NCI-H146 treated with DMSO at 0.1 percent for 48 hours (cell line): Measurements from ENCODE around the gene TEC.

Experiments
- DNase-seq: peaks from one replicate; lab custom pipeline; 2025; ENCODE audit not compliant: unreplicated experiment; lab: John Stamatoyannopoulos, UW

Gene TEC

DNA sequence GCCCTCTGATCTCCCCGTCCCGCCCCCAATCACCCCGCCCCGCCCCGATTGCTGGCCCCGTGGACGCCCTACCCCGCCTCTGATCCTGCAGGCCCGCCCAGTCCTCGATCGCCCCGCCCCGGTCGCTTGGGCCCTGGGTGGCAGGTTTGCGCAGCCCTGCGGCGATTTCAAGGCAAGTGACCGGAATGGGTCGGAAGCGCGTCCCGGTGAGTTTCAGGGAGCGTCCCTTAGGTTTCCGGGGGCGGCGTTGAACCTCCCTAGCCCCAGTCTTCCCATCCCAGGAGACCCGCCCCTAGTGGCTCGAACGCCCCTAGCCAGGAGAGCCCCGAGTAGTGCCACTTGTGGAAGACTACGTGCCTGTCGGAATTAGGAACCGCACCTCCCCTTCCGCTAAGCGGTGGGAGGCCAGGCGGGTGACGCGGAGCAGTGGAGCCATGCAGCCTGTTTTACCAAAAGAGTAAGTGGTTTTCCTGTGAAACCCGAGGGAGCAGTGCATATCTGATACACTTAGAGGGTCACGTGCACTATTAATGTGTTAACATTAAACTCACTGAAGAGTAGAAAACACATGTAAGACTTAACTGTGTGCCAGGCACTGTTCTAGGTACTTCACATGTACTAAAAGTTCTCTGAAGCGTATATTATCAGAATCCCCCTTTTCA, 354 bp upstream of the TEC start:
- peak; percentile 67 for DNase-seq

DNA sequence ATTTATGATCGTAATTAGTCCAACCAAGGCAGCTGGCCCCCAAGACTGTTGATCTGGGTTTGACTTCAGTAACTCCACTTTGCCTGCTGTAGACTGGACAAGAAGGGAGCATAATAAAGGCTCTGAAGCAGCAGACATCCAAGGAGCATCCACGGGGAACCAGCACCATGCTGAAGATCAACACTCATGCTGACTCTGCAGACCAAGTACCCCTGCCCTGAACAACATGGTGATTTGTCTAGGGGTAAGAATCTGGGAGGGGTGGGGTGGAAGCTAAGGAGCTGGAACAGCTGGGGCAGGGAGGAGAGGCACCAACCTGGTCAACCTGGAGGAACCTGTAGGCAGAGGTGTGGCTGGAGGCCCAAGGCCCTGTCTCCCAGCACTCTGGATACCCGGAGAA, 2.1 kb downstream of the TEC start:
- no peak for DNase-seq

DNA sequence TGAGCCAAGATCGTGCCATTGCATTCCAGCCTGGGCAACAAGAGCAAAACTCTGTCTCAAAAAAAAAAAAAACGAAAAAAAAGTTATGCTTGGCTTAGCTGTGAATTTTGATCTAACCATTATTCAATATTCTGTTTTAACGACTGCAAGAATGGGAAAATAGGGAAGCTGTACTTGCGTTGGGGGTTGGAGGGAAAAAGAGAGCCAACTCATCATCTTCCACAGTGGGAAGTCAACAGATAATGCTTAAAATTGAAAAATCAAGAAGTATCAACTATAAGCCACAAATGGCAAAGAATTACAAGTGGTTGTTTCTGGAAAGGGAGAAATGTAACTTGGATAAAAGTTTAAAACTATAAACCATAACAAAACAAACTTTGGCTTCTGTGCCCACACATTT, 2.9 kb downstream of the TEC start:
- no peak for DNase-seq

DNA sequence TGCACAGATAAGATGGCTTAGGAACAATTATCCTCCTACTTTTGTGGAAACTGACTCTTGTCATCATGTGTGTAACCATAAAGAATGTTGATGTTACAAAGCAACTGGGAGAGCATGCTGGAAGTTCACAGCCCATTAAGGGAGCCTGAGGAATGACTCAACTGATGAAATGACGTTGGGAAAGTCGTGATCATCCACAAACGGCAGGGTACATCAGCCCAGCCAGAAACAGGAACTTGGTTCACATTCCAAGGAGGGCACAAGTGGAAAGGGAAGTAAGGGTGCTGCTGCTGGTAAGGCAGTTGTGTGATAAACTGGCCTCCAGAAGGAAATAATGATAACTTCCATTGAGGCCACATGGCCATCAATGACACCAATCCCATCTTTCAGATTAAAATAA, 6.7 kb downstream of the TEC start:
- no peak for DNase-seq

DNA sequence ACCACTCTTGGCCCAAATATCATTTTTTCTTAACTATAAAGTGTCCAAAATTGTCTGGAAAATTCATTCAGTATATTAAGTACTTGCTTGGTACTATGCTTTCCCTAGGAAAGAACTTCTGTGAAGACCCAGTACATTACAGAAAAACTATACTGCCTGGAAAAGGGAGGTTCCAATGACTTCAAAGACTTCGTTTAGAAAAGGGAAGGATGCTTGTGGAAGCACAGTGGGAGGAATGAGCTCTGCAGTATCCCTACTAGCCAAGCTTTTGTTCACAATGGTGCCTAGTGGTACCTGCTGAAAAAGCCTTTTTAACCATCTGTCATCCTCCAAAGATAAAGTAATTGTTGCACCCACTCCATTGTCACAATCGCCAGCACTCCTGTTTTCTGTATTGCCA, 7.2 kb downstream of the TEC start:
- no peak for DNase-seq

DNA sequence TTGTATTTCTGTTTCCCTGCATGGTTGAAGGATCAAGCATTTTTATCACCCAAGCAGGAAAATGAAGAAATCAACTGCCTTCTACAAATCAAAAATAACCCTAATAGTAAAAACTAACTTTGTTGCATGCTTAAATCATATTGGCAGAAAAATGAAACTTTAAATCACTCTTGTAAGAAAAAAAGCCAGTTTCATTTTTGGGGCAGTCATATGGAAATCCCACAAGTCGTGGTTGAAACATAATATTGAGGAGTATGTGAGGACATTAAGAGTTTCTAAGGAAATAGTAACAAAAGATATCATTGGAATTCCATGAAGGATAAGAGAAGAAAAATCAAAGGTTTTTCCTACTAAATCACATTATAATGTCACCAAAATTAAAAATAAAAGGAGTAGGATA, 8.4 kb downstream of the TEC start:
- no peak for DNase-seq

DNA sequence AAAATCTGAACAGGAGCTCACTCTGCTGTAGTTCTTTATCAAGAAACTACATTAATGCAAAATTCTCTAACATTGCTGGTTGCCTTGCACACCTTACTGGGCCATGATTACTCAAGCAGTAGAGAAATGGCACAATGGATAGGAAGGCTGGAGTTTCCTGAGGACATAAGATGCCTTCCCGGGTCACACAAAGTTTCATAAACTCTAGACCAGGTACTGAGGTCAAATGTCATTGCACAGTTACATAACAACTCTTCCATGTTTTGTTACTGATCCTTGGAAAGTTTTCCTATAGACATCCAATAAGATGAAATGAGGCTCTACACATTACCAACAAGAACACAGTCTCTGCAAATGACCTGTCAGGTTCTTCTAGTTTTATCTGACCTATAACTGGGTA, 9.9 kb downstream of the TEC start:
- DNase-seq: no peak

DNA sequence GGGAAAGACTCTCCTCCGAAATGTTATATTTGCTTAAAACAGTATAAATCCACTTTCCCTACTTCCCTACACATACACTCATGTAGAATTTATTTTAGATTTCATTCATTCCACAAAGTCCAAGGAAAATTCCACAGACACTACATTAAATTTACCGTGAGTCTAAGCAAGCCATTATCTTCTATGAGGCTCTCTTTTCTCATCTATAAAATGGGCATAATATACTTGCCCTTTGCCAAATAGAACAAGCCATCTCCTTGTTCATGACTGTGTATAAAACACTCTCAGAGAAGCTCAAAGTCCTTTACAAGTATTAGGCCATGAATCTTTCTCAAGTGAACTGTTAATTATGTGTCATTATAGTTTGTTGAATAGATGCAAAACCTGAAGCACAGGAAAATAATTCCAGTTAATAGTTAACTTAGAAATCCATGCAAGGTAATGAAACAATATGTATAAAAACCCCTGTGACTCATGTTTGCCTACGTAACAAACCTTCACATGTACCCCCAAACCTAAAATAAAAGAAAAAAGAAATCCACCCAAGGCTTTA, 10.7 kb downstream of the TEC start:
- no peak for DNase-seq

DNA sequence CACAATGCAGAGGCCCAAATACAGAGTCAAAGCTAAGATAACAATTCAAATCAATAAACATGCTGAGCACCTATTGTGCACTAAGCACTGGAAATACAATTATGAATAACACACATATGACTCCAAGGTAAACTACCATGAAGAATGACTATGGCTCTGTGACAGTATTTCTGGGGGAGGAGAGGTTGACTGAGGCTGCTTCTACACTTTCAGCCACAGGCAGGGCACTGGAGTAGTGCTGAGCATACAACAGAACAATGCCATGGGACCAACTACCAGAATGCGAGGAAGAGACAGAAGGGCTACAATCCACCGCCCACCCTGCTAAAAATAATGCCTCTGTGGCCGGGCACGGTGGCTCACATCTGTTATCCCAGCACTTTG, 13.7 kb downstream of the TEC start:
- peak; percentile 45 for DNase-seq

DNA sequence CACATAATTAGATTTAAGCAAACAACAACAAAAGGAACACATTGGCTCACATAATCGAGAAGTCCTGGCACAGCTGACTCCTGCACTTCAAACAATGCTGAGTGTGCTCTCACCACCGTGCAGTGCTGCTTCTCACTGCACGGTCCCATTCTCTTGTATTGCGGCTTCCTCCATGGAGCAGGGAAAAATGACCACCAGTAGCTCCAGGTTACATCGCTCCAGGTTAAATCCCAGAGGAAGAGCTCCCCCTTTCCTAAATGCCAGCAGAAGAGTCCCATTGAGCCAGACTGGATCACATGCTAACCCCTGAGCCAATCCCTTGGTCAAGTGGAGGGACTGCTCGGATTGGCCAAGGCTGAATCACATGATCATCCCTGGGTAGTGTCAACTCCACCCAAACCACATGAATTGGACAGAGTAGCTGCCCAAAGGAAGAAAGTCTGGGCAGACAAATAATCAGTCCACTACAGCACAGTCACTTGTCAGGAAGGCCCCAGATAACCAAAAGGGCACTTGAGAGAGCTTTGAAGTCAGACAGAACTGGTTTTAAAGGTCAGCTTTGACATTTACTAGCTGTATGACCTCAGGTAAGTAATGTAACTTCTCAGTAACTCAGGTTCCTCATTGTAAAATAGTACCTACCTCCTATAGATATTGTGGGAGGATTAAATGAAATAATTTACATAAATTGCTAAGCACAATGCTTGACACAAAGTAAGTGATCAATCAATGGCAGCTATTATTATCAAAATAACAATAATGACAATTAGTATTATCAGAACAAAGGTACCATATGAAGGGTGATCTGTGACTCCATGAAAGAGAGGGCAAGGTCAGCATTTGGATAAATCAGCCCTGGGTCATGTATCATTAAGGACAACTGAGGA, 14.3 kb downstream of the TEC start:
- no peak for DNase-seq

DNA sequence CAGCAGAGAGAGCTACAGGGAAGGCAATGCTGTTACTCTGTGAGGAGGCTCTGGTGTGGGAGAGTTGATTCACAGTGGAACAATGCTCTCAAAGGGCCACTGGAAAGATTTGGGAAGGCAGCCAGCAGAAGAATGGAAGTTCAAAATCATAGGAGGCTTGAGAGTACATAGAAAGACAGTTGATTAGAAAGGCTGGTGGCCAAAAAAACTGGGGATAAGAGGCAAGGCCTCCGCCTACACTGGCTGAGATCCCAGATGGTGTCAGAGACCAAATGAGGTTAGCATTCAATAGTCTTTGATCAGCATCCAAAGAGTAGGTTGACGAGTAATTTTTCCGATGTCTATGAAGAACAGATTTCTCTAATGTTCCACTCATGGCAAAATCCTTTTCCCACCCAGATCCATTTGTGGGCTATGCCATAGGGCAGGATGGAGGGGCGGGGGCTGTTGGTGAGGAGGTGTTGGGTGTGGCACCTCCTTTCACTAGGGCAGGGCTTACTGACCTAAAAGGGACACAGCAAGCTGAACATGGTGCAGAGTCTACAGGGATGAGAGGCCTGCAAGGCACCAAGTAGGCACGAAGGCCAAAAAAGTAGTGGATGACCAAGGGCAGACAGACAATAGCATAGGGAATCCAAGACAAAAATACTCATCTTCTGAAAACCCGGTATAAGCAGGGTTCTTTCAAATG, 15.1 kb downstream of the TEC start:
- no peak for DNase-seq

DNA sequence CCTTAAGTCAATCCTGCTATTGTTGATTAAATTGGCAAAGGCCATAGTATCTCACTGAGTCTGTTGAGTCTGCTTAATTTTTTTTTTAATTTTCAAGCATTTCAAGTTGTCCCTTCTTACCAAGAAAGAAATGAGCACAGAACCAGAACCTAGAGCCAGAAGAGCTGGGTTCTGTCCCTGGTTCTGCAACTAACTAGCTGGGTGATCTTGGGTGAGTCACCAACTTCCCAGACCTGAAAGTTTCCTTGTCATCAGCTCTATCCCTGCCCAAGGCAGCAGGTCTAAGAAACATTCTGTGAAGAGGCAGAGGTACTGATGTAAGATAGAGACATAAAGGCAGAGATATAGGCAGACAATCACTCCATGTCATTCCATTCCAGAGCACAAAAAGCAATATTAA, 17.3 kb downstream of the TEC start:
- DNase-seq: no peak

DNA sequence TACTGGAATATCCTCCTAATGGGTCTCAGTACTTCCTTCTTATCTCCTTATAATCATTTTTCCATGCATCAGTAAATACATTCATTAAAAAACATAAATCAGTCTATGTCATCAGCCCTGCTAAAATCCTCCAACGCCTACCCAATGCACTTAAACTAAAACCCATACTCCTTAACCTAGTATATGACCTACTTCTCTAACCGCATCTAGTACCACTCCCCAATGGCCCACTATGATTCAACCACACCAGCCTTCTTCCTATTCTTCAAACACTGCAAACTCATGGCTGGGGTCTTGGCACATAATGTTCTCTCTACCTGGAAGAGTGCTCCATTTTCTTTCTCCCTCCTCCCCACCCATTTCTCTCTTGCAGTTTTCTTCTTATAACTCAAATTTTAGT, 18.7 kb downstream of the TEC start:
- DNase-seq: no peak

DNA sequence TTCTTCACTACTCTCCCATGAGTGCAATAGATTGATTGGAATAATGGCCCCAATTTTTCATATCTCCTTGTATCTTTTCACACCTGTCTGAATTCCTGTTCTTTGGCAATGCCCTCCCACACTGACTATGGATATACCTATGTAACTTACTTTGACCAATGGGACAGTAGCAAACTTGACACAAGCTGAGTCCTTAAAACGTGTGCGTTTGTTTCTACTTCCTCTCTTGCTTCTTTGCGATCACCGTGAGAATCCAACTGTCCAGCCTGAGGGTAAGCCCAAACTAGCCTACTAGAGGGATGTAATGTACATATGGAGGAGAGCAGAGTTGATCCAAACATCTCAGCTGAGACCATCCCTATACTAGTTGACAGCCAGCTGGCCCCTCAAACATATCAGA, 19.3 kb downstream of the TEC start:
- no peak for DNase-seq

DNA sequence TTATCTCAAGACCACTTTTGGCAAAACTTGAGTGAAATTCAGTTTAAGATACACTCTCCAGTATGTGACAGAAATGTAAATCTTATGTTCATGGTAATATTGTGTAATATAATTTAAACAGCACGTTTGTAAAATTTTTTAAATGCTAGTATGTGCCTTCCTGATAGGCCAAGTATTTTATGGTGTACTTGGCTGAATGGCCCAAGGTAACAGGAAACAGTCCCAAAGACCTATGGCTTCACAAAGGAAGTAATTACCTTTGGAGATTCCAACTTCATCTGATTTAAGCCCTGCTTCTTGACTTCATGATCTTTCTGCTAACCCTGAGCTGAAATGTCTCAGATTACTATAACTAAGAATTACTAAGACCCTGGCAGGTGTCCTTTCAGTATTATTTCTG, 20.3 kb downstream of the TEC start:
- DNase-seq: no peak

DNA sequence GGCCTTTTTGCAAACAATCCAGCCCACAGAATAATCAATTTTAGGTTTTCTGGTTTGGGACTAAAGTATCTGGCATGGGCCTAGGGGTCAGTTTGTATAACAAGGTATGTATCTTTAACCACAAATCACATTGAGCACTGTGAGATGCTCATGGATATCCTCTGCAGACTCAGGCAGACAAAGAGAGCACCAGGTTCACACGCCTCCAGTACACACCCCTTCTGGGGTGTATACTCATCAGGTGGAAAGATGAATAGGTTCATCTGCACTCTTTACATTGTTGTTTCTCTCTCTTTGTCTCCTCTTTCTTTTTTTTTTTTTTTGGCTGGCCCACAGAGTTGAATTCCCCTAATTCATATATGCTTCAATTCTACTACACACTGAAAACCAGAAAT, 21.1 kb downstream of the TEC start:
- DNase-seq: no peak

DNA sequence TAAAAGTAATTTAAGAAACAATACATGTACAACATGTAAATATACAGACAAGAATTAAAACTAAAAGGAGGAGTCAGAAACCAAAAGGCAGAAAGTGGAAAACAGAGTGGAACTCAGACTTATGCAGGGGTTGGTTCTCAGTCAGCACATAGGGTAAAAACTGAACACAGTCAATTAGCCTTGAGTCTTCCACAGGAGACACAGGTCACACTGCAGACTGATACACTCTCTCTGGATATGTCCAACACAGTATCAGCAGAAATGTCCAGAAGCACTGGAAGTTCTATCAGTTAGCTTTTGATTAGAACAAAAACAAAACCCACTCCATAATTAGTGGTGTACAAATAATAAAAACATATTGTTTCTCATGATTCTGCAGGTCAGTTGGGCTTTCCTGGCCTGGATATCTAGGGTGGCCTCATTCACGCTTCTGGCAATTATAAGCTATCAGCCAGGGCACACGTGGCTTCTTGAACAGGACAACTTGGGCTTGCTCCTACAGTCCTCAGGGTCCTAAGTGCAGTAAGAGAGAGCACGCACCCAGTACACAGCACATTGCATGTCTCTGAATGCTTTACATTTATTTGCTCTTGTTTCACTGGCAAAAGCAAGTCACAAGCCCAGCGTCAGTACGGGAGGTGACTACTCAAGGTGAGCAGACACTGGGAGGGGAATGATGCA, 21.6 kb downstream of the TEC start:
- DNase-seq: no peak

DNA sequence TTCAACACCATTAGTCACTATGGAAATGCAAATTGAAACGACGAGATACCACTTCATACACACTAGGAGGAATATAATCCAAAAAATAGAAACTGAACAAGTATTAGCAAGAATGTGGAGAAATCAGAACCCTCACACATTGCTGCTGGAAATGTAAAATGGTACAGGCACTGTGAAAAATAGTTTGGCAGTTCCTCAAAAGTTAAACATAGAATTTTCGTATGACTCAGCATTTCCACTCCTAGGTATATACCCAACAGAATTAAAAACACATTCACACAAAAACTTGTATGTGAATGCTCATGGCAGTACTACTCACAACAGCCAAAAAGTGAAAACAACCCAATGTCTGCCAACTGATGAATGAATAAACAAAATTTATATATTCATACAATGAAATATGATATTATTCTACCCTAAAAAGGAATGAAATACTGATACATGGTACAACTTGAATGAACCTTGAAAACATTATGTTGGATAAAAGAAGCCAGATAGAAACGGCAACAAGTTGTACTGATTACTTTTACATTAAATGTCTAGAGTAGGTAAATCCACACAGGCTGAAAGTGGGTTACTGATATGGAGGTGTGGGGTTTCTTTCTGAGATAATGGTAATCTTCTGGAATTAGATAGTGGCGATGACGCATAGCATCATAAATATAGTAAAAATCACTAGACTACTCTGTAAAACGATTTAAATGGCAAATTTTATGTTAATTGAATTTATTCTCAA, 22.3 kb downstream of the TEC start:
- DNase-seq: no peak

DNA sequence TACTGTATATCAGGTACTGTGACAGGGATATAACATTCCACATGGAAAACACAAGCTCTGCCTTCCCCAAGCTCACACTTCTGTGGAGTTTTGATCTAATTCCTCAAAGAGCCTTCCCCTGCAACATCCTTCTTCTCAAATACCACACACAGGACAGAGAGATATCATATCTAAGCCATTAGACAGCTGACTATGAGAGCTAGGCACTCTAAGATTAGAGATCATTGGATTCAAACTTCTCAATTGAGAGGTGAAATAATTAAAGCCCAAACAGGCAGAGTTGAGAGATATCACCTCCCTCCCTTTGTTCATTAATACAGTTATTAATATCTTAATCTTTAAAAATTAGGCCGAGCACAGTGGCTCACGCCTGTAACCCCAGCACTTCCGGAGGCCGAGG, 25.0 kb downstream of the TEC start:
- no peak for DNase-seq

DNA sequence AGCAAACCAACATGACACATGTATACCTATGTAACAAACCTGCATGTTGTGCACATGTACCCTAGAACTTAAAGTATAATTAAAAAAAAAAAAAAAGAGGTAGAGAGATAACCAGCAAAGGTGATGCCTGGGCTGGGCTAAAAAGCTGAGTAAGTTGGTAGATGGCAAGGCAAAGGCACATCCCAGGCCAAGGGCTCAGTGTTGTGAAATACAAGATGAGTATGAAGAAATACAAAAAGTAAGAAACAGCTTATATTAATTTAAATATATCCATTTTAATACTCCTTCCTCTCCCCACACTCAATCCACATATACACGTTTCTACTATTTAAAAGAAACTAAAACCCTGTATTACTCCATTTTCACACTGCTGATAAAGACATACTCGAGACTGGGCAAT, 25.8 kb downstream of the TEC start:
- DNase-seq: no peak

DNA sequence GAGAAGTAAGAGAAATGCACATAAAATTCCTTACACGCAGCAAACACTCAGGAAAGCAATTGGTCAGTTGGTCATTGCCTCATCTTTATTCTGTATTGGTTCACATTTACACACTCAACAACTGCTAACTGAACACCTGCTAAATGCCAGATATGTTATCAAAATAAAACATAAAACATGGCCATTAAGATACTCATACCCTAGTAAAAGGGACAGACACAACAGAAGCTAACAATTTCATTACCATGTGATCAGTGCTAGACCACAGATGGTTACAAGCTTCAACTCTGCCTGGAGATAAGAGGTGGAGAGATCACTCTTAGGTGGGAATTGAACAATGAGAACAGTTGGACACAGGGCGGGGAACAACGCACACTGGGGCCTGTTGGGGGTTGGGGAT, 26.2 kb downstream of the TEC start:
- no peak for DNase-seq
